ENCODE data around the gene TRPV2. TPM values are rescaled to one million over a fixed set of nuclear protein-coding genes. Genes with fewer than 3 reads are reported as not detected.
"Not testable (repeated sequence)": the region's sequence is repeated elsewhere in the genome, so short reads cannot be mapped to it uniquely, and the experiment has no call there.

Gene TRPV2
- total RNA-seq, 1 experiment from 2014 or later: 1.0 TPM

- not testable (repeated sequence) for H3K9me3 ChIP-seq (ENCODE audit: control insufficient read depth, low read depth, low read length); H3K56ac ChIP-seq (ENCODE audit: insufficient read length, low read depth, low read length); H3K14ac ChIP-seq (ENCODE audit: insufficient read depth, low read length); H4K5ac ChIP-seq (ENCODE audit: insufficient read length, low read depth, low read length); H3K23ac ChIP-seq (ENCODE audit: insufficient read length, low read depth, low read length); H3K4me2 ChIP-seq (ENCODE audit: insufficient read depth, insufficient read length, low read length); H2BK15ac ChIP-seq (ENCODE audit: low read depth, low read length); H3K18ac ChIP-seq (ENCODE audit: insufficient read length, low read depth, low read length); H3T11ph ChIP-seq (ENCODE audit: low read length); H3K9me3 Mint-ChIP-seq; H3K27me3 ChIP-seq (ENCODE audit: insufficient read depth, low read length); H4K8ac ChIP-seq (replicated peaks; ENCODE audit: insufficient read length, low read depth, low read length); DNase-seq; H2AFZ ChIP-seq (ENCODE audit: low read length); H2BK20ac ChIP-seq (ENCODE audit: low read depth, low read length, poor library complexity, severe bottlenecking); H3K9ac ChIP-seq (ENCODE audit: extremely low read depth, insufficient read length, low read length); H3K27me3 Mint-ChIP-seq (ENCODE audit: low read depth); H2BK5ac ChIP-seq (ENCODE audit: insufficient read length, low read length); H3K36me3 Mint-ChIP-seq (ENCODE audit: insufficient read depth in 1 of 3, low read depth in 3 of 3); H3K4me1 ChIP-seq (ENCODE audit: insufficient read depth, low read length); H2BK12ac ChIP-seq (ENCODE audit: insufficient read length, low read depth, low read length); H2BK120ac ChIP-seq (ENCODE audit: low read depth, low read length, poor library complexity, severe bottlenecking); H3K27ac Mint-ChIP-seq; H3K79me2 ChIP-seq (ENCODE audit: insufficient read depth, low read length); H2AK5ac ChIP-seq (ENCODE audit: insufficient read length, low read length); H3K23me2 ChIP-seq (ENCODE audit: insufficient read length, low read depth, low read length, poor library complexity, severe bottlenecking); H3K4me3 Mint-ChIP-seq; H3K27ac ChIP-seq (ENCODE audit: insufficient read length, low read depth, low read length); H3K79me1 ChIP-seq (ENCODE audit: insufficient read depth, low read depth, low read length, poor library complexity, severe bottlenecking); H3K4ac ChIP-seq (ENCODE audit: low read depth, low read length); H4K91ac ChIP-seq (ENCODE audit: insufficient read length, low read depth, low read length); H4K20me1 ChIP-seq (ENCODE audit: control insufficient read depth, insufficient read depth, insufficient read length)
- peaks cover 12 to 21% of the 10 kb centered on the region in 2 experiments for H3K4me1 Mint-ChIP-seq
- WGBS (ENCODE audit: extremely low coverage, insufficient read length, low lambda C conversion rate): no CpG with 5 or more reads among the region's 4 CpGs
Observed at GRCh38 chr17:16395887-16396286, 19.5 kb upstream of the TRPV2 start.

GRCh38 chr17:16396693-16397092, 18.7 kb upstream of the TRPV2 start:
- H3K36me3 Mint-ChIP-seq (ENCODE audit: insufficient read depth in 1 of 3, low read depth in 3 of 3); H3K27ac ChIP-seq (ENCODE audit: insufficient read length, low read depth, low read length); H2BK12ac ChIP-seq (ENCODE audit: insufficient read length, low read depth, low read length); H3K23ac ChIP-seq (ENCODE audit: insufficient read length, low read depth, low read length); H3T11ph ChIP-seq (ENCODE audit: low read length); H3K27me3 Mint-ChIP-seq (ENCODE audit: low read depth); H3K9me3 ChIP-seq (ENCODE audit: control insufficient read depth, low read depth, low read length); H3K4me1 ChIP-seq (ENCODE audit: insufficient read depth, low read length); H3K4me3 Mint-ChIP-seq; H3K14ac ChIP-seq (ENCODE audit: insufficient read depth, low read length); H3K23me2 ChIP-seq (ENCODE audit: insufficient read length, low read depth, low read length, poor library complexity, severe bottlenecking); H2AFZ ChIP-seq (ENCODE audit: low read length); H2BK5ac ChIP-seq (ENCODE audit: insufficient read length, low read length); H2AK5ac ChIP-seq (ENCODE audit: insufficient read length, low read length); H2BK20ac ChIP-seq (ENCODE audit: low read depth, low read length, poor library complexity, severe bottlenecking); H3K79me1 ChIP-seq (ENCODE audit: insufficient read depth, low read depth, low read length, poor library complexity, severe bottlenecking); H3K79me2 ChIP-seq (ENCODE audit: insufficient read depth, low read length); H2BK15ac ChIP-seq (ENCODE audit: low read depth, low read length); H3K4ac ChIP-seq (ENCODE audit: low read depth, low read length); H4K20me1 ChIP-seq (ENCODE audit: control insufficient read depth, insufficient read depth, insufficient read length); H3K4me2 ChIP-seq (ENCODE audit: insufficient read depth, insufficient read length, low read length); DNase-seq; H3K56ac ChIP-seq (ENCODE audit: insufficient read length, low read depth, low read length); H3K9me3 Mint-ChIP-seq; H4K91ac ChIP-seq (ENCODE audit: insufficient read length, low read depth, low read length); H4K8ac ChIP-seq (replicated peaks; ENCODE audit: insufficient read length, low read depth, low read length); H2BK120ac ChIP-seq (ENCODE audit: low read depth, low read length, poor library complexity, severe bottlenecking); H3K27me3 ChIP-seq (ENCODE audit: insufficient read depth, low read length); H3K9ac ChIP-seq (ENCODE audit: extremely low read depth, insufficient read length, low read length); H3K18ac ChIP-seq (ENCODE audit: insufficient read length, low read depth, low read length); H4K5ac ChIP-seq (ENCODE audit: insufficient read length, low read depth, low read length): not testable (repeated sequence)
- peak overlapping the region in 2 of 3 experiments; percentile 9 to 66; a peak in 4 of 7 replicates for H3K27ac Mint-ChIP-seq
- H3K4me1 Mint-ChIP-seq: peaks cover 12 to 21% of the 10 kb centered on the region in 2 experiments
- WGBS (ENCODE audit: extremely low coverage, insufficient read length, low lambda C conversion rate): no CpG with 5 or more reads among the region's 2 CpGs
